Neural cell (in vitro differentiated cells): ENCODE data around the gene MBD3L5.
"Not testable (repeated sequence)": the region's sequence is repeated elsewhere in the genome, so short reads cannot be mapped to it uniquely, and the experiment has no call there.

ENCODE experiments used
- CTCF ChIP-seq: fragments of 450-650 bp; IDR thresholded peaks from 2 replicates; pipeline ENCODE4 v1.5.1; 2014; ENCODE audit warnings: antibody characterized with exemption, mild to moderate bottlenecking, moderate library complexity; ENCODE audit not compliant: poor library complexity, severe bottlenecking
- EP300 ChIP-seq: fragments of 450-650 bp; conservative IDR thresholded peaks from 2 replicates; pipeline ENCODE4 v1.6.1; 2014; ENCODE audit warnings: antibody characterized with exemption, mild to moderate bottlenecking, moderate library complexity; ENCODE audit not compliant: poor library complexity, severe bottlenecking
- EZH2 ChIP-seq: fragments of 200-600, 300-800 bp; shearing (Covaris generic), sonication (generic); IDR thresholded peaks from 2 replicates; pipeline ENCODE4 v1.6.1; 2014; ENCODE audit warnings: antibody characterized with exemption, low read length, borderline replicate concordance, mild to moderate bottlenecking; ENCODE audit not compliant: insufficient read depth, poor library complexity, severe bottlenecking
- POLR2AphosphoS5 ChIP-seq: IDR thresholded peaks from 2 replicates; pipeline ENCODE4 v1.6.1; 2012
- RAD21 ChIP-seq: fragments of 450-650 bp; conservative IDR thresholded peaks from 2 replicates; pipeline ENCODE4 v1.6.1; 2014; ENCODE audit warnings: antibody characterized with exemption, mild to moderate bottlenecking, moderate library complexity
- REST ChIP-seq: IDR thresholded peaks from 2 replicates; pipeline ENCODE4 v1.6.1; 2012; ENCODE audit warnings: borderline replicate concordance
- TAF1 ChIP-seq: IDR thresholded peaks from 2 replicates; pipeline ENCODE4 v1.6.1; 2012; ENCODE audit warnings: low read depth

- not testable (repeated sequence) for TF ChIP-seq CTCF, REST, EZH2, EP300, RAD21, TAF1, POLR2AphosphoS5
Measured at GRCh38 chr19:7051421-7051820, 21.0 kb downstream of the MBD3L5 start.
